ENCODE data around the gene PANX2.

DNA sequence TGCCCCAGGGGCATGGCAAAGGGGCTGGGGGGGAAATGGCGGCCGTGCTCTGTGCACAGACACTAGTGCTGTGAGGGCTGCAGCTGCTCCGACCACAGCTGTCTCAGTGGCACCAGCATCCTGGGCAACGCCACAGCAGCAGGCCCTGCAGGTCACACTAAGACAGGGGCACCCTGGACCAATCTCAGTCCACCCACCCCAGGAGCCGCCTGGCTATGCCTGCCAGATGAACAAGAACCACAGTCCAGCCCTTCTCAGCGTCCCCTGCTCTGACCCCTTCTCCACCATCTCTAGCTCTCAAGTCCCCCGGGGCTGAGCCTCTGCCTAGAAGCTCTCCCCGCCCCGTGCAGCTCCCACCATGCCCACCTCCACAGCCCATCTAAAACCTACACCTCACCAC is 57.8 kb downstream of the PANX2 start:
- TF ChIP-seq, protein P1, sequence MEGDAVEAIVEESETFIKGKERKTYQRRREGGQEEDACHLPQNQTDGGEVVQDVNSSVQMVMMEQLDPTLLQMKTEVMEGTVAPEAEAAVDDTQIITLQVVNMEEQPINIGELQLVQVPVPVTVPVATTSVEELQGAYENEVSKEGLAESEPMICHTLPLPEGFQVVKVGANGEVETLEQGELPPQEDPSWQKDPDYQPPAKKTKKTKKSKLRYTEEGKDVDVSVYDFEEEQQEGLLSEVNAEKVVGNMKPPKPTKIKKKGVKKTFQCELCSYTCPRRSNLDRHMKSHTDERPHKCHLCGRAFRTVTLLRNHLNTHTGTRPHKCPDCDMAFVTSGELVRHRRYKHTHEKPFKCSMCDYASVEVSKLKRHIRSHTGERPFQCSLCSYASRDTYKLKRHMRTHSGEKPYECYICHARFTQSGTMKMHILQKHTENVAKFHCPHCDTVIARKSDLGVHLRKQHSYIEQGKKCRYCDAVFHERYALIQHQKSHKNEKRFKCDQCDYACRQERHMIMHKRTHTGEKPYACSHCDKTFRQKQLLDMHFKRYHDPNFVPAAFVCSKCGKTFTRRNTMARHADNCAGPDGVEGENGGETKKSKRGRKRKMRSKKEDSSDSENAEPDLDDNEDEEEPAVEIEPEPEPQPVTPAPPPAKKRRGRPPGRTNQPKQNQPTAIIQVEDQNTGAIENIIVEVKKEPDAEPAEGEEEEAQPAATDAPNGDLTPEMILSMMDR (IDR thresholded peaks at IDR 0.05; ENCODE audit: low read length) = no peak
- TF ChIP-seq EZH2 (IDR thresholded peaks at IDR 0.05; ENCODE audit: borderline replicate concordance, low read length) = no peak

Data from OCI-LY1 (cell line).